Measurements from ENCODE around the gene DMD.

DNA sequence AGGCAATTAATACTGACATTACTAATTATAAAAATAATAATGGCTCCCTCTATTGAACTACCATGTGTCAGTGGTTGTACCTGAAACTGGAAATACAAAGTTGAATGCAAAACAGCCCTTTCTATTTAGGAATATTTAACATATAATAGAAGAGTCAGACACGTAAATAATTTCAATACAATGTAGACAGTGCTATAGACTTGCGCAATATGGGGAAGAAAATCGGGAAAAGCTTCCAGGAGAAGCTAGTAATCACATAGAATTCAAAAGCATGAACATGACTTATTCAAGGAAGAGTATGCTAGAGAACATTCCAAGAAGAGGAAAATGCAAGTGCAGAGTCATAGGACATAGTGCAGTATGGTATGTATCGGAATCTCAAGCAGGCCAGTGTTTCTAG is 1730.7 kb downstream of the DMD start:
- TF ChIP-seq, protein P1, sequence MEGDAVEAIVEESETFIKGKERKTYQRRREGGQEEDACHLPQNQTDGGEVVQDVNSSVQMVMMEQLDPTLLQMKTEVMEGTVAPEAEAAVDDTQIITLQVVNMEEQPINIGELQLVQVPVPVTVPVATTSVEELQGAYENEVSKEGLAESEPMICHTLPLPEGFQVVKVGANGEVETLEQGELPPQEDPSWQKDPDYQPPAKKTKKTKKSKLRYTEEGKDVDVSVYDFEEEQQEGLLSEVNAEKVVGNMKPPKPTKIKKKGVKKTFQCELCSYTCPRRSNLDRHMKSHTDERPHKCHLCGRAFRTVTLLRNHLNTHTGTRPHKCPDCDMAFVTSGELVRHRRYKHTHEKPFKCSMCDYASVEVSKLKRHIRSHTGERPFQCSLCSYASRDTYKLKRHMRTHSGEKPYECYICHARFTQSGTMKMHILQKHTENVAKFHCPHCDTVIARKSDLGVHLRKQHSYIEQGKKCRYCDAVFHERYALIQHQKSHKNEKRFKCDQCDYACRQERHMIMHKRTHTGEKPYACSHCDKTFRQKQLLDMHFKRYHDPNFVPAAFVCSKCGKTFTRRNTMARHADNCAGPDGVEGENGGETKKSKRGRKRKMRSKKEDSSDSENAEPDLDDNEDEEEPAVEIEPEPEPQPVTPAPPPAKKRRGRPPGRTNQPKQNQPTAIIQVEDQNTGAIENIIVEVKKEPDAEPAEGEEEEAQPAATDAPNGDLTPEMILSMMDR (IDR thresholded peaks at IDR 0.05; ENCODE audit: insufficient read depth, low read depth, low read length), result no peak
- TF ChIP-seq EZH2 (IDR thresholded peaks at IDR 0.05; ENCODE audit: insufficient read depth, low read length), result no peak

Data from astrocyte (in vitro differentiated cells and primary cell).